Esophagus squamous epithelium (tissue), 4 donors: ENCODE data around the gene TXN2.

Experiments
- CTCF ChIP-seq, 6 experiments: fragments of 450-650 bp in 4 of 6; fragments of 200-600 bp in 2 of 6; sonication (generic) in 2 of 6; IDR thresholded peaks; one replicate each; pipeline ENCODE4 v1.5.1; 2016 to 2019; ENCODE audit warnings: antibody characterized with exemption in 6 of 6, mild to moderate bottlenecking in 4 of 6, moderate library complexity in 4 of 6
- POLR2A ChIP-seq, 4 donors: fragments of 450-650 bp; IDR thresholded peaks; one replicate each; pipeline ENCODE4 v1.6.1; 2017; ENCODE audit warnings: antibody characterized with exemption in 4 of 4, mild to moderate bottlenecking in 4 of 4, moderate library complexity in 3 of 4

GRCh38 chr22:36472689-36473088 lies 8.8 kb downstream of the TXN2 start:
- TF ChIP-seq CTCF (IDR thresholded peaks at IDR 0.05) (no peak), POLR2A (IDR thresholded peaks at IDR 0.05) (no peak)
